ENCODE measurements around the gene PLEKHG7. TPM values are rescaled to one million over a fixed set of nuclear protein-coding genes. Genes with fewer than 3 reads are reported as not detected.
A peak's percentile ranks its signal among the peaks of the same experiment; 100 is the strongest.

Gene PLEKHG7
- total and polyA plus RNA-seq, 8 donors = 0.29 to 2.7 (median 0.59) TPM; not detected in 2

- peaks cover 0 to 9% (median 6%) of the 10 kb centered on the region in 4 donors for H3K4me1 ChIP-seq
- H3K36me3 ChIP-seq = peaks cover 3 to 50% (median 45%) of the 10 kb centered on the region in 4 donors
- no peaks in the 10 kb centered on the region for H3K27me3 ChIP-seq
- TF ChIP-seq POLR2A (IDR thresholded peaks at IDR 0.05) (no peak), CTCF (IDR thresholded peaks at IDR 0.05) (no peak), POLR2AphosphoS5 (IDR thresholded peaks at IDR 0.05) (no peak)
- intact Hi-C loops (cut with DNase I; ENCODE audit: low total_unique reads) = no loop called here
- no peak overlapping the region for H3K4me3 ChIP-seq
- no peak for DNase-seq
- H3K27ac ChIP-seq = no peak overlapping the region
- no peaks in the 10 kb centered on the region for H3K9me3 ChIP-seq
Measured at GRCh38 chr12:92775416-92775815, 72.6 kb downstream of the PLEKHG7 start.

GRCh38 chr12:92778525-92778924 is 75.7 kb downstream of the PLEKHG7 start:
- DNase-seq = peak in 1 of 2 donors; percentile 21
- no peak for TF ChIP-seq EP300 (IDR thresholded peaks at IDR 0.05)
- no peak for TF ChIP-seq POLR2A (IDR thresholded peaks at IDR 0.05)
- no peak for TF ChIP-seq POLR2AphosphoS5 (IDR thresholded peaks at IDR 0.05)
- TF ChIP-seq CTCF (IDR thresholded peaks at IDR 0.05) = no peak
- Histone ChIP-seq H3K27me3 (no peaks in the 10 kb centered on the region), H3K27ac (no peak overlapping the region), H3K36me3 (peaks cover 3 to 57% (median 52%) of the 10 kb centered on the region in 4 donors), H3K9me3 (no peaks in the 10 kb centered on the region), H3K4me1 (no peaks in the 10 kb centered on the region), H3K4me3 (no peak overlapping the region)
- intact Hi-C loops (cut with DNase I; ENCODE audit: low total_unique reads) = no loop called here
- 81 to 88% (median 82%) methylated on average over 3 of the region's 3 CpGs for WGBS, 5 donors

GRCh38 chr12:92779902-92780301 is 77.1 kb downstream of the PLEKHG7 start:
- H3K4me3 ChIP-seq = no peak overlapping the region
- no peaks in the 10 kb centered on the region for H3K9me3 ChIP-seq
- 77 to 90% (median 81%) methylated on average over 1 of the region's 1 CpG for WGBS, 5 donors
- TF ChIP-seq POLR2AphosphoS5 (IDR thresholded peaks at IDR 0.05) (no peak), POLR2A (IDR thresholded peaks at IDR 0.05) (no peak), EP300 (IDR thresholded peaks at IDR 0.05) (no peak)
- no peaks in the 10 kb centered on the region for H3K27me3 ChIP-seq
- intact Hi-C loops (cut with DNase I; ENCODE audit: low total_unique reads) = no loop called here
- DNase-seq = no peak
- no peak overlapping the region for H3K27ac ChIP-seq
- H3K36me3 ChIP-seq = peaks cover 3 to 57% (median 52%) of the 10 kb centered on the region in 4 donors
- peaks cover 0 to 9% (median 4%) of the 10 kb centered on the region in 4 donors for H3K4me1 ChIP-seq

- Histone ChIP-seq H3K27ac (peak overlapping the region in 1 of 5 donors; percentile 16), H3K4me3 (no peak overlapping the region), H3K9me3 (no peaks in the 10 kb centered on the region), H3K4me1 (peaks cover 0 to 19% (median 4%) of the 10 kb centered on the region in 4 donors), H3K36me3 (peaks cover 0 to 17% (median 12%) of the 10 kb centered on the region in 4 donors), H3K27me3 (no peaks in the 10 kb centered on the region)
- intact Hi-C loops (cut with DNase I; ENCODE audit: low total_unique reads) = no loop called here
- no peak for DNase-seq
- 33 to 56% (median 49%) methylated on average over 1 of the region's 1 CpG for WGBS, 5 donors
- TF ChIP-seq POLR2A (IDR thresholded peaks at IDR 0.05) (no peak), CTCF (IDR thresholded peaks at IDR 0.05) (no peak), EP300 (IDR thresholded peaks at IDR 0.05) (no peak)
Measured at GRCh38 chr12:92784356-92784755, 81.6 kb downstream of the PLEKHG7 start.

GRCh38 chr12:92784797-92785562 is 82.2 kb downstream of the PLEKHG7 start:
- TF ChIP-seq CTCF (IDR thresholded peaks at IDR 0.05) (peak in 3 of 7 experiments; percentile 36 to 47 (median 38)), POLR2AphosphoS5 (IDR thresholded peaks at IDR 0.05) (peak in 1 of 3 donors; percentile 20), EP300 (IDR thresholded peaks at IDR 0.05) (no peak), POLR2A (IDR thresholded peaks at IDR 0.05) (no peak)
- 68 to 83% (median 77%) methylated on average over 1 of the region's 1 CpG for WGBS, 5 donors
- intact Hi-C loops (cut with DNase I; ENCODE audit: low total_unique reads) = no loop called here
- Histone ChIP-seq H3K27ac (no peak overlapping the region), H3K27me3 (no peaks in the 10 kb centered on the region), H3K4me3 (no peak overlapping the region), H3K36me3 (peaks cover 0 to 17% (median 15%) of the 10 kb centered on the region in 4 donors), H3K4me1 (peaks cover 0 to 19% (median 4%) of the 10 kb centered on the region in 4 donors), H3K9me3 (no peaks in the 10 kb centered on the region)
- DNase-seq = peak in 1 of 2 donors; percentile 85
